HG03378 (cell line): ENCODE measurements around the gene GNL3.
"Not testable (repeated sequence)": the region's sequence is repeated elsewhere in the genome, so short reads cannot be mapped to it uniquely, and the experiment has no call there.

ENCODE experiments used
- ATAC-seq: cut with Tn5 transposase; IDR thresholded peaks from one replicate; pipeline ENCODE4 v1.9.1; 2021; ENCODE audit warnings: mild to moderate bottlenecking, moderate library complexity; ENCODE audit not compliant: unreplicated experiment

Gene GNL3, protein sequence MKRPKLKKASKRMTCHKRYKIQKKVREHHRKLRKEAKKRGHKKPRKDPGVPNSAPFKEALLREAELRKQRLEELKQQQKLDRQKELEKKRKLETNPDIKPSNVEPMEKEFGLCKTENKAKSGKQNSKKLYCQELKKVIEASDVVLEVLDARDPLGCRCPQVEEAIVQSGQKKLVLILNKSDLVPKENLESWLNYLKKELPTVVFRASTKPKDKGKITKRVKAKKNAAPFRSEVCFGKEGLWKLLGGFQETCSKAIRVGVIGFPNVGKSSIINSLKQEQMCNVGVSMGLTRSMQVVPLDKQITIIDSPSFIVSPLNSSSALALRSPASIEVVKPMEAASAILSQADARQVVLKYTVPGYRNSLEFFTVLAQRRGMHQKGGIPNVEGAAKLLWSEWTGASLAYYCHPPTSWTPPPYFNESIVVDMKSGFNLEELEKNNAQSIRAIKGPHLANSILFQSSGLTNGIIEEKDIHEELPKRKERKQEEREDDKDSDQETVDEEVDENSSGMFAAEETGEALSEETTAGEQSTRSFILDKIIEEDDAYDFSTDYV

DNA sequence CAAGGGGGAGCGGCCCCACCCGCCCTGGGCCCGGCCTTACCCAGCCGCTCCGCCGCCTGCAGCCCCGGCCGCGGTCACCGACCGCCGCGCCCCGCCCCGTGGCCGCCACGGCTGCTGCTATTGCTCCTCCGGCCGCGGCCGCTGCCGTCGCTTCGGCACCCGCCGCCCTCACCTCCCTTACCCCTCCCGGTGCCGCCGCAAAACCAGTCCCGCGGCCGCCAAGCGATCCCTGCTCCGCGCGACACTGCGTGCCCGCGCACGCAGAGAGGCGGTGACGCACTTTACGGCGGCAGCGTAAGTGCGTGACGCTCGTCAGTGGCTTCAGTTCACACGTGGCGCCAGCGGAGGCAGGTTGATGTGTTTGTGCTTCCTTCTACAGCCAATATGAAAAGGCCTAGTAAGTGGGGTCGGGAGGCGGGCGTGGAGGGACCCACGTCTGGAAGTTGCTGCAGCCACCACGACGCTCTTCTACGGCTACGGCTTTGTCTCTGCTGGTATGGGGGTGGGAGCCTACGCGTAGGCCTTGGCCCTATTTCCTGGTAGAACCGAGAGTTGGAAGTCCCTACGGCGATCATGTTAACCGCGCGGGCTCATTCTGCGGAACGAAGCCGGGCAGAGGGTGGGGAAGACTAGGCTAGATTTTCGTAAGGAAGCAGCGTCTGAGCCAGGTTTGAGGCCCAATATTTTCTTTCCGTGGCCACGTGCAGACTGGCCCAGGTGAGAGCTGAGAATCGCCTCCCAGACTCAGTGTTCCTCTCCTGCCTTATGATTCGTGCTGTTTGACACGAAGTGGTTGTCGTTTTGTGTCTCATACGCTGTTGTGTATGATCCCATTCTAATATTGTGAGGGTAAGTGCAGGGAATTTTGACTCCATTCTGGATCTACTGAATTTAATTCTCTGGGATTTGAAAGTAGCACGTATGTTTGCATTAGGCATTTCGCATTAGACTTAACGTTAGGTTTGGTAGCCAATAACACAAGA lies at the start of gene GNL3, which contains the start of gene PBRM1:
TSS of gene GNL3 (plus strand) at position 324 of the 983 bp plus-strand sequence. CDS start at position 385, 61 bp downstream.
TSS of gene PBRM1 (minus strand) at position 205 of the 983 bp plus-strand sequence.
- peak; percentile 71 for ATAC-seq

DNA sequence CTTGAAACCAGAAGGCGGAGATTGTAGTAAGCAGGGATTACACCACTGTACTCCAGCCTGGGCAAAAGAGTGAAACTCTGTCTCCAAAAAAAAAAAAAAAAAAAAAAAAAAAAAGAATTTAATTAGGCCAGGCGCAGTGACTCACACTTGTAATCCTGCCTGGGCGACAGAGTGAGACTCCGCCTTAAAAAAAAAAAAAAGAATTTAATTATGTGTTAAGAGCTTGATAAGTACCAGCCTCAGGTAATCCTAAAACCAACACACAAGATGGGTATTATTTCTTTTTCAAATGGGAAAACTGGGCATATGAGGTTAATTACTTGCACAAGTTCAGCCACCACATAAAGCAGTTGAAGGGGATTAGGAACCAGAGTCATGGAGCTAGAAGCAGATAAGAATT lies 49.2 kb upstream of the GNL3 start:
- ATAC-seq, result no peak

DNA sequence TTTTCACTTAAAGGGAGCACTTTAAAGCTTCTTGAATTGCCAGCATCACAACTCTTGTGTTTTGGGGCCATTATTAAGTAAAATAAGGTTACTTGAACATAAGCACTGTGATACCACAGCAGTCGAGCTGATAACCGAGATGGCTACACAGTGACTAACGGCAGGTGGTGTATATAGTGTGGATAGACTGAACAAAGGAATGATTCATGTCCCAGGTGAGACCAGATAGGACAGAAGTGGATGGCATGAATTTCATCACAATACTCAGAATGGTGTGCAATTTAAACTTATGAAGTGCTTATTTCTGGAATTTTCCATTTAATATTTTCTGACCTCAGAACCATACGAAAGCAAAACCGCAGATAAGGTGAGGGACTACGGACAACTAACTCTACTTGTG lies 40.3 kb upstream of the GNL3 start:
- no peak for ATAC-seq

DNA sequence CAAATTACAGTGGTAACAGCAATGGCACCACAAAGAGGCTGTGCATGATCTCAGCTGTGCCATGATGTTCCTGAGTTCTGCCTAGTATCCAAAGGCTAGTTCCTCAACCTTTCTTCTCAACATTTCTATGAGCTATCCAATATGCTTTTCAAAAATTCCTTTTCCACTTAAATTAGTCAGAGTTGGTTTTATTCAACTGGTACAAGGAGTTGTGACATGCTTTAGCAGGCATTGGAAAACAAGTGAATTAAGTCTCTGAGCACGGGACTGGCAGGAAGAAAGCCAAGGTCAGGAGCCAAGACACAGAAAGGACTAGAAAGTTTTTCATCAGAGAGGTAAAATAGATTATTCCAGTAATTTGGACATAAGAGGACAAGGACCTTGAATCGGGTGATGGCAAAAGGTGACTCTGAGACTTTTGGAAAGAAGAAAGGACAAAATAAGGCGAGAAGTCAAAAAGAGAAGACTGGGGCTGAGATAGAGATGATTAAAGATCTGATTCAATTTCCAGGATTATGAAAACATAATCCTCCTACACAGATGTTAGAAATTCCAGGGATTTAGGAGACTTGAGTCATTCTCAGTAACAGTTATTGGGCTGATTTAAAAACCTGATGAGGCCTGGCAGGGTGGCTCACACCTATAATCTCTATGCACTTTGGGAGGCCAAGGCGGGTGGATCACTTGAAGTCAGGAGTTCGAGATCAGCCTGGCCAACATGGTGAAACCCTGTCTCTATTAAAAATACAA lies 36.2 kb upstream of the GNL3 start:
- no peak for ATAC-seq

DNA sequence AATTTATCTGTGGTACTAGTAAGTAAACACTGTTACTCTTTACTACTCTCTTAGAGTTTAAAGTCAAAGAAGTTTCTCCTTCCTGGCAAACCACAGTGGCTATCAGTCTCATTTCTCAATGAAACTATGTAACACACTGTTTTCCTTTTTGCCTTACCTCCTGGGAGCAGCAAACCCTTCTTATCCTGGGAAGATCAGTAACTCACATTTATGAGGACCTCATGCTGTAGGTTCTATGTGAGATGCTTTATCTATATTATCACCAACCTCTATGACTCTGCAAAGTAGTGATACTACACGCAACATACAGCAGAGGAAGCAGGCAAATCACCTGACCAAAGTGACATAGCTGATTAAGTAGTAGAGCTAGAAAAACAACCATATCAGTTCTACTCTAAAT lies 35.4 kb upstream of the GNL3 start:
- no peak for ATAC-seq

DNA sequence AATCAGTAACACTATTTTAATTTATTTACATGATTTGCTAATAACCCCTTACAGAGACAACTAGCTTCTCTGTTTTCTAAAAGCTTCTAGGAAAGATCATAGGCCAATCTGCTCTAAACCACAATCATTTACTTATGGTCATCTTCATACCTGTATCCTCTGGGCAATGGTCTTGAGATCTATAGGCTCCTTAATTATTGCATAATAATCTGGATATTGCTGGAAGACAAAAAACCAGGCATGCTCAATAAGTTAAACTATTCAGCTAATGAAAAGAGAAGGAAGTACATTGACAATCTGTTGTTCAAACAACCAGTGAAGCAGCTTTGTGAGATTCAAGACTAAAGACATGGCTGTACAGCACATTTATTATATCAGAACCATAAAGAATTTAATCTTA lies 34.2 kb upstream of the GNL3 start:
- ATAC-seq, result no peak

DNA sequence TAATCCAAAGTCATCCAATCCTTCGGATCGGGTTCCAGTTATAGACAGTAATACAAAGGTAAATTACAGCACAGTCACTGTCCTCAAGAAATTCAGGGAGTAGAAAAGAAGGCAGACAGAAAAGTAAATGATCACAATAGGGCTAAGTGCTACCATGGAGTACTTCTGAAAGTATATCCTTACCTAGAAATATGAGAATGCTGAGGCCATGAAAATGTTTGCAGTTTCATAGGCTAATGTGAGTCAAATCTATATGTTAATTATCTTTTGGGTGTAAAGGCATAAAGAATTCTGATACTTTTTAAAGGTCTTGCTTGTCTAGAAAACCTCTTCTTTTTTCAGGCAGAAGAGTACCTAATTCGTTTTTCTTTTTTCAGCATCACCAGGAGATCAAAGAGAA lies 29.9 kb upstream of the GNL3 start:
- no peak for ATAC-seq

DNA sequence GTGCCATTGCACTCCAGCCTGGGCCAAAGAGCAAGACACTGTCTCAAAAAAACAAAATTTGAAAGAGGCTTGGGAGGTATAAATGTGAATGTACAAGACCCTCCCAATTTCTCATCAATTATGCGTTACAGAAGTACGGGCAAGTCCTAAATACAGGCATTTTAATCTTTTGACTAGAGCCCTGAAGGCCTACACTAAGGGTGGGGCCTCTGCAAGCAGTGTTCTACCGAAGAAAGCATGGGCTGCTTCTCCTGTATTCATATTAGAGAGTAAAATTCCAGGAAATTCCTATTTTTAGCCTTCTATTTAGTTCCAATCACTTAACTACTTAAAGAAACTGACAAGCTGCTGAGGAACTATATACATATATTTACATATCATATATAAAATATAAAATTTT lies 25.8 kb upstream of the GNL3 start:
- ATAC-seq, result no peak

DNA sequence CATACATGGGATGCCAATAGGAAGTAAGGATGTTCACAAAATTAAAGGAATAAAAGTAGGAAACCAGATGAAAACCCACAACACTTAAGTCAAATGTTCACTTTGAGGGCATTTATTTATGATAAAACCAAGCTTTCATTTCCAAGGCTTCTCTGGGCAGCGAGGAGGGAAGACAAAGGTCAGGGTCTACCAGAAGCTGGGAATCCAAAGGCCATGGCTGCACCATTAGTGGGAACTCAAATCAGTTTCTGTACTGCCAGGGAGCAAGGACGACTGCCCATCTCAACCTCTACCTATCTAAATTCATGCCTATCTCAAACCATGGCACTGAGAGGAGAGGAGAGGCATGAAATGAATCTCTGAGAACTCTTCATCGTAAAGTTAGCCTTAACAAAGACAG lies 22.7 kb upstream of the GNL3 start:
- ATAC-seq, result no peak

DNA sequence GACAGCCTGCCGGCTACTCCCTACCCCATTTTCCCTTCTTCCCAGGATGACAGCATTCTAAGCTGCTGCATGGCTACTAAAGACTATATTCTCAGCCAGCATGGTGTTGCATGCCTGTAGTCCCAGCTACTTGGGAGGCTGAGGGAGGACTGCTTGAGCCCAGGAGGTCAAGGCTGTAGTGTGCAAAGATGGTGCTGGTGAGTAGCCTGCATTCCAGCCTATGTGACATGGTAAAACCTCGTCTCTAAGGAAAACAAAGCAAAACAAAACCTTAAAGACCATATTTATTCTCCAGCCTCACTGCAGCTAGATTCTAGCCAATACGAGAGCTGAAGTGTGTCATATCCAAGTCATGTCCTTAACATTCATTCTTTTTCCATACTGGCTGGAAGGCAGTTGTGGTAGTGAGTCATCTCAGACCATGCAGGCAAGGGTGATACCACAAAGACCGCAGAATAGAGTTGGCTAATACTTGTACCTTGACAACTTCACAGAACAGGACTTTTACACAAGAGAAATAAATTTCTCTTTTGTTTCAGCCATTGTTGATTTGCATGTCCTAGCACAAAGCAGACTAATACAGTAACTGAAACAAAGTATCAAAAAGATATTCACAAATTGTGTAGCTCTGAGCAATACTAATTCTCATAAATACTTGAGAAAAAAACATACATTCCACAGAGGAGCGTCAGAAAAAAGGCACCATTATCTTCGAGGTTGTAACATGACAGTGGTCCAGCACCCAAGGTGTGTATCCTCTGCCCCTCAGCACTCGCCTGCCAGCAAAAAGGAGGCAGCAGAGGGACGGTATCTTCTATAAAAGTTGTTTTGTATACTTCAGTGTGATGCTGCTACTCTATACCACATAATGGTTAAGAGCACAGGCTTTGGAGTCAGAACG lies 15.0 kb upstream of the GNL3 start:
- peak; percentile 90 for ATAC-seq

DNA sequence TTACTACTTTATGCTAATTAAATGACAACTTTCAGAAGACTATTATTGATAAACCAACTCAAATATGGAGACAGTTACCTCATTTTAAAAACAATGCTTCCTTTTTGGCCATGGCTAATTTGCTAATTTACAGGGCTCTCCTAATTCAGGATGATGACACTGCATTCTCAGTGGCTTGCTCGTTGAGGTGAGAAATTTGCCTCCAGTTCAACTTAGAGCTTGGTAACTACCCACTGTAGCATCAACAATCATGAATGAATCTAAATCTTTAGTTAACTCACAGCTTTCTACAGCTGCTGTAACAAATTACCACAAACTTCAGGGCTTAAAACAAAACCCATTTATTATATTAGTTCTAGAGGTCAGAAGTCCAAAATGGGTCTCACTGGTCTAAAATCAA lies 14.2 kb upstream of the GNL3 start:
- ATAC-seq, result no peak

DNA sequence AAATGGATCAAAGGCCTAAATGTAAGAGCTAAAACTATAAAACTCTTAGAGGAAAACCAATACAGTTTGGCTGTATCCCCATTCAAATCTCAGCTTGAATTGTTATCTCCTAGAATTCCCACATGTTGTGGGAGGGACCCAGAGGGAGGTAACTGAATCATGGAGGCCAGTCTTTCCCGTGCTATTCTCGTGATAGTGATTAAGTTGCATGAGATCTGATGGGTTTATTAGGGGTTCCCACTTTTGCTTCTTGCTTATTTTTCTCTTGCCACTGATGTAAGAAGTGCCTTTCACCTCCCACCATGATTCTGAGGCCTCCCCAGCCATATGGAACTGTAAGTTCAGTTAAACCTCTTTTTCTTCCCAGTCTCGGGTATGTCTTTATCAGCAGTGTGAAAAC lies 9.6 kb upstream of the GNL3 start:
- not testable (repeated sequence) for ATAC-seq

DNA sequence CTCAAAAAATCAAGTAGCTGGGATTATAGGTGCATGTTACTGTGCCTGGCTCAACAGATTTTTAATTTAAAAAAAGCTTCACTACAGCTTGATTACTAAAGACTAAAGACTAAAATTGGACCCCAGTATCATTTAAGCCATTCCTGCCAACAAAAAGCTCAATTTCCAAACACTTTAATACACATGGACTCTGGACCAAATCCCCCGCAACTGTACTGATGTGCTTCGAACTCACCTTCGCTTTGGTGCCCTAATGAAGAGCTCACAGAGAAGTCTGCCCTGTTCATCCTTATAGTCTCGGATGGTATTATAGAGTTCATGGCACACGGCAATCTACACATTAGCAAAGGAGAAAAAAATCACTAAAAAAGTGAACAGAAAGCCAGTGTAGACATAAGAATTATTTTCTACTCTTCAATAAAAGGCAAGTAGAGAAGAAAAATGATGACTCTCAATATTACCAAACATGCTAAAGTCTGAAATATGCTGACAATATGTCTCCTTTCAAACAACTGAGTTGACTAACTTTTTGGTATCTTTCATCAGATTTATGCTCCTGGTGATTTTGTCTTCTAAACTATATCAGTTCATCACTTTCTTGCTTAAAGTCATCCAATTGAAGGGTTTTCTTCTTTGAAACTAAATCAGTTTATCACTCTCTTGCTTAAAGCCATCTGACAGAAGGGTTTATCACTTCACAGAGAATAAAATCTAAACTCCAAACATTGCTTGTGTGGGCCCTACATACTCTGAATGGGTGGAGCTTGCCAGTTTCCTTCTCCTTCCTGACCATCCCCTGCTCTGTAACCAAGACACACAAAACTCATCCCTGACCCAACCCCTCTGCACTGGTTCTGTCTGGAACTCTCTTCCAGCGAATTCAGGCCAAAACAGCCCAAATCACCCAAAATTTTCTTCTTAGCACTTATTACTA lies 7.3 kb upstream of the GNL3 start:
- ATAC-seq, result no peak

DNA sequence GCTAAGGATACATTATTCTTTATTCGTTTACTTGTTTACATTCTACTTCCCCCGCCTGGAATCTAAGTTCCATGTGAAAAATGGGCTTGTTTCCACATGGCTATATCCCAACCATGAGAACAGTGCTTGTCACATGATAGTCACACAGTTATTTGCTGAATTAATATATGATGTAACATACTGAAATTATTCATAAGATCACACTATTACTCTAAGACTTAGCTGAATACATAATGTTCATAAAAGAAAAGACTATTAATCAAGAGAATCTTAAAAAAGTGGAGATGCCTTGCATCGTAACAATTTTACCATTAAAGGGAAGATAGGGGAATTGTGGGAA lies 6.7 kb upstream of the GNL3 start:
- no peak for ATAC-seq

DNA sequence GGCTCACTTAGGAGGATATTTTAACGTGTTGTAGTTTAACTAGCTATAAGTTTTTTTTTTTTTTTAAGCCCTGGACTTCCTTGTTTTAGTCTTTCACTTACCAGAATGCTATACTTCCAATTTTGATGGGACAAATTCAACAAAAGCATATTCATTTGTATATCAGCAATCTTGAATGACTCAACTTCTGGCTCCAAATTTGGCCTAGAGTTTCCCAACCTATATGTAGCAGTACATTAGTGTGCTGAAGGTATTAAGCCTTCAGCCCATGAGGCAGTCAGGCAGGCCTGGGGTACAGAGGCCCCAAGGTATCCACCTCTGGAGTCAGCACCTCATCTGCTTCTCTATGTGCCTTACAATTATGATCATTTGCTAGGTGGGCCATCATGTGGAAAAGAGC lies 6.0 kb upstream of the GNL3 start:
- no peak for ATAC-seq

DNA sequence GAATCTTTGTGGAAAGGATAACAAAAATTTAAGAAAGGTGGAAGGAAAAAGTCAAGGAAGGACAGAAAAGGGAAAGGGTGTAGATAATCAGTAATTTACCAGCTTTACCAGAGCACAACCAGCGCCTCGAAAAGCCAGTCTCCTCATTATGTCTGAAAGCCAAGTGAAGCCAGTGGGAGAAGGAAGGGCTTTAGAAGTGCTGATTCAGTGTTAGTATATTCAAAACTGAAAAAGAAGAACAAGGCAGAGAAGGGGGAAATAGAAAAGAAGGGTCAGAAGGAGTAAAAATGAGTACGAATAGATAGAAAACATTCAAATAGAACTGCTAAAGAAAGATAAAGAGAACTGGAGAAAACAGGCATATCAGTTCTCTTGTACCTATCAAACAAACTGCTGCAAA lies 4.2 kb upstream of the GNL3 start:
- no peak for ATAC-seq

DNA sequence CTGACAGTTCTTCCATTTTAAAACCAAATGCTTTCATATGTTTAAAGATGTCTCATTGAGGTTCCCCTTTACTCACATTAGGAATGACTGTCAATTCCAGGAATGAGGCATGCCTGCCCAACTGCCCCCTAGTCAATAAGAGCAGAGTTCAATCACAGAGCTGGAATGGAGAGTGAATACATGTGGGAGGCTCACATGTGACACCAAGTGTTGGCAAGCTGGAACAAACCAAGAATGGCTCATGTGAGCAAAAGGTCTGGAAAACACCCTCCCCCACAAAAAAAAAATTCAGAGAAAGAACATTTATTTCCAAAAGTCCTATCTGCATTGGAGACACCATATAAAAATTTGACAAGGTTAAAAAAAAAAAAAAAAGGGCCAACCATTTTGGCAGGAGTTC lies 3.8 kb upstream of the GNL3 start:
- no peak for ATAC-seq

DNA sequence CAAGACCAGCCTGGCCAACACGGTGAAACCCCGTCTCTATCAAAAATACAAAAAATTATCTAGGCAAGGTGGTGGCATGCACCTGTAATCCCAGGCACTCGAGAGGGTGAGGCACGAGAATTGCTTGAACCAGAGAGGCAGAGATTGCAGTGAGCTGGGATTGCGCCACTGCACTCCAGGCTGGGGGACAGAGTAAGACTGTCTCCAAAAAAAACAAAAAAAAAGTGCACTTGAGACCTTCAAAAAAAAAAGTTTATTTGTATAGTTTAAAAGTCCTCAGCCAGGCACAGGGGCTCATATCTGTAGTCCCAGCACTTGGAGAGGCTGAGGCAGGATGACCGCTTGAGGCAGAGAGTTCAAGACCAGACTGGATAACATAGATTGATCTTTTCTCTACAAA lies 2.2 kb upstream of the GNL3 start:
- no peak for ATAC-seq

DNA sequence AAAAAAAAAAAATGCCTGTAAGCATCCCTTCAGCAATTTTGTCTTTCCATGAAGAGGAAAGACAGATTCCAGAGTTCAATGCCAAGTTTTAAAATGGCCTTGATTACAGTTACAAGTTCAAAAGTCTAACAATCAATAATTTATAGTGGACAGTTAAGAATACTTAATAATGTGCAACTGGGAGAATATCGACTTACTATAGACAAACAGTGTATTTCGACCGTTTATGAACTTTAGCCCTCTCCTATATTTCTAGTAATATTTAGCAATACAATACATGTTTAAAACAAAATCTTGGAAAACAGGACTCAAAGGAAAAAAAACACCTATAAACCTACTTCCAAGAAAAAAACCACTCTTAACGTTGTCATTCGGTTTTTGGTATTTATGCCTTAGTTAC lies 1.6 kb upstream of the GNL3 start:
- ATAC-seq, result no peak
